ENCODE results near the gene CD2AP. TPM values are rescaled to one million over a fixed set of nuclear protein-coding genes. Genes with fewer than 3 reads are reported as not detected.

Gene CD2AP
- total and polyA plus RNA-seq, 2 donors (not counting 1 experiment from before 2014, with no cell fraction given), result 4.7 to 43.3 TPM

GRCh38 chr6:47598367-47598766, 120.8 kb downstream of the CD2AP start:
- H3K9me3 ChIP-seq (ENCODE audit: control extremely low read depth in 1 of 3, control insufficient read depth in 2 of 3, insufficient read depth in 1 of 3, low read length in 2 of 3), result no peaks in the 10 kb centered on the region
- no peaks in the 10 kb centered on the region for H3K27me3 ChIP-seq (replicated peaks in 1 of 4; ENCODE audit: control extremely low read depth in 1 of 4, control insufficient read depth in 3 of 4, insufficient read depth in 4 of 4, low read length in 3 of 4)
- H2AFZ ChIP-seq (ENCODE audit: insufficient read depth, low read depth, low read length, poor library complexity, severe bottlenecking), result no peak overlapping the region
- no peak overlapping the region for H3K4me3 Mint-ChIP-seq
- no peaks in the 10 kb centered on the region for H4K20me1 ChIP-seq (ENCODE audit: control insufficient read depth, insufficient read depth, low read length, poor library complexity, severe bottlenecking)
- ChIA-PET CTCF (no interaction called here), POLR2A (no interaction called here)
- no peak overlapping the region for H3K27ac ChIP-seq (ENCODE audit: low read length in 2 of 2)
- H3K27ac Mint-ChIP-seq, result no peak overlapping the region
- no peaks in the 10 kb centered on the region for H3K27me3 Mint-ChIP-seq
- peaks cover 7 to 23% of the 10 kb centered on the region in 2 experiments for H3K36me3 ChIP-seq (replicated peaks in 1 of 2; ENCODE audit: control extremely low read depth in 1 of 2, control insufficient read depth in 1 of 2, extremely low read depth in 1 of 2, insufficient read depth in 2 of 2, low read length in 1 of 2)
- TF ChIP-seq, protein P1, sequence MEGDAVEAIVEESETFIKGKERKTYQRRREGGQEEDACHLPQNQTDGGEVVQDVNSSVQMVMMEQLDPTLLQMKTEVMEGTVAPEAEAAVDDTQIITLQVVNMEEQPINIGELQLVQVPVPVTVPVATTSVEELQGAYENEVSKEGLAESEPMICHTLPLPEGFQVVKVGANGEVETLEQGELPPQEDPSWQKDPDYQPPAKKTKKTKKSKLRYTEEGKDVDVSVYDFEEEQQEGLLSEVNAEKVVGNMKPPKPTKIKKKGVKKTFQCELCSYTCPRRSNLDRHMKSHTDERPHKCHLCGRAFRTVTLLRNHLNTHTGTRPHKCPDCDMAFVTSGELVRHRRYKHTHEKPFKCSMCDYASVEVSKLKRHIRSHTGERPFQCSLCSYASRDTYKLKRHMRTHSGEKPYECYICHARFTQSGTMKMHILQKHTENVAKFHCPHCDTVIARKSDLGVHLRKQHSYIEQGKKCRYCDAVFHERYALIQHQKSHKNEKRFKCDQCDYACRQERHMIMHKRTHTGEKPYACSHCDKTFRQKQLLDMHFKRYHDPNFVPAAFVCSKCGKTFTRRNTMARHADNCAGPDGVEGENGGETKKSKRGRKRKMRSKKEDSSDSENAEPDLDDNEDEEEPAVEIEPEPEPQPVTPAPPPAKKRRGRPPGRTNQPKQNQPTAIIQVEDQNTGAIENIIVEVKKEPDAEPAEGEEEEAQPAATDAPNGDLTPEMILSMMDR (IDR thresholded peaks at IDR 0.05), result no peak
- TF ChIP-seq EZH2 (IDR thresholded peaks at IDR 0.05; ENCODE audit: borderline replicate concordance, insufficient read depth, low read depth, low read length, poor library complexity, severe bottlenecking), result no peak
- H3K9me3 Mint-ChIP-seq (ENCODE audit: insufficient read depth), result no peaks in the 10 kb centered on the region
- DNase-seq, result no peak
- WGBS (ENCODE audit: insufficient coverage), result 75% methylated on average over 1 of the region's 4 CpGs
- intact Hi-C loops (cut with micrococcal nuclease), result no loop called here
- H3K9ac ChIP-seq (ENCODE audit: low read length), result no peak overlapping the region
- H3K79me2 ChIP-seq (ENCODE audit: control insufficient read depth, insufficient read depth, low read length), result no peaks in the 10 kb centered on the region
- ATAC-seq (ENCODE audit: low read depth), result no peak
- H3K4me2 ChIP-seq (replicated peaks; ENCODE audit: low read depth, low read length, poor library complexity, severe bottlenecking), result no peak overlapping the region
- no peaks in the 10 kb centered on the region for H3K4me1 ChIP-seq (ENCODE audit: control insufficient read depth in 2 of 2, insufficient read depth in 2 of 2, low read length in 2 of 2)
- H3K4me3 ChIP-seq (ENCODE audit: control extremely low read depth in 1 of 5, extremely low read depth in 1 of 5, insufficient read depth in 1 of 5, low read depth in 2 of 5, low read length in 4 of 5), result no peak overlapping the region
- H3K4me1 Mint-ChIP-seq, result no peaks in the 10 kb centered on the region

DNA sequence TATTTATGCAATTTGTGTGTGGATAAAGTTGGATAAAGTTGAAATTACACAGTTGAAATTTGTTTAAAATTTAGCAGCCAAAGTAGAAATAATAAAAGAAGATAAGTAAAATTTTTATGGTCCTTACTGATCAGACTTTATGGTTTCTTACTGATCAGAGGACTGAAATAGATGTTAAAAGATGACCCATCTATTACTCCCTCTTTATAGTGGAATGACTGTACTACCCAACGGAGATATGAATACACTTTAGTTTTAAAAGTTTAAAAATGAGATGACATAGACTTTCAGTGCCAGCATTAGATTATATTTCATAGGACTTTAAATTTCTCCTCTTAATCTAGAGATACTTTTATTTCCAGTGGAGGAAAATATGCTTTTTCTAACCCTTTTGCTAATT, 121.9 kb downstream of the CD2AP start:
- CTCF ChIA-PET, result no interaction called here
- Mint-ChIP-seq H3K9me3 (ENCODE audit: insufficient read depth) (no peaks in the 10 kb centered on the region), H3K4me1 (no peaks in the 10 kb centered on the region), H3K4me3 (no peak overlapping the region), H3K27ac (no peak overlapping the region), H3K27me3 (no peaks in the 10 kb centered on the region)
- no peaks in the 10 kb centered on the region for H3K79me2 ChIP-seq (ENCODE audit: control insufficient read depth, insufficient read depth, low read length)
- no peaks in the 10 kb centered on the region for H3K27me3 ChIP-seq (replicated peaks in 1 of 4; ENCODE audit: control extremely low read depth in 1 of 4, control insufficient read depth in 3 of 4, insufficient read depth in 4 of 4, low read length in 3 of 4)
- H2AFZ ChIP-seq (ENCODE audit: insufficient read depth, low read depth, low read length, poor library complexity, severe bottlenecking), result no peak overlapping the region
- POLR2A ChIA-PET, result no interaction called here
- peaks cover 6 to 23% of the 10 kb centered on the region in 2 experiments for H3K36me3 ChIP-seq (replicated peaks in 1 of 2; ENCODE audit: control extremely low read depth in 1 of 2, control insufficient read depth in 1 of 2, extremely low read depth in 1 of 2, insufficient read depth in 2 of 2, low read length in 1 of 2)
- intact Hi-C loops (cut with micrococcal nuclease), result no loop called here
- no peaks in the 10 kb centered on the region for H3K4me1 ChIP-seq (ENCODE audit: control insufficient read depth in 2 of 2, insufficient read depth in 2 of 2, low read length in 2 of 2)
- WGBS (ENCODE audit: insufficient coverage), result no CpG with 5 or more reads among the region's 1 CpG
- ATAC-seq (ENCODE audit: low read depth), result no peak
- DNase-seq, result no peak
- no peaks in the 10 kb centered on the region for H4K20me1 ChIP-seq (ENCODE audit: control insufficient read depth, insufficient read depth, low read length, poor library complexity, severe bottlenecking)
- no peaks in the 10 kb centered on the region for H3K9me3 ChIP-seq (ENCODE audit: control extremely low read depth in 1 of 3, control insufficient read depth in 2 of 3, insufficient read depth in 1 of 3, low read length in 2 of 3)
- H3K4me3 ChIP-seq (ENCODE audit: control extremely low read depth in 1 of 5, extremely low read depth in 1 of 5, insufficient read depth in 1 of 5, low read depth in 2 of 5, low read length in 4 of 5), result no peak overlapping the region
- no peak overlapping the region for H3K9ac ChIP-seq (ENCODE audit: low read length)
- H3K27ac ChIP-seq (ENCODE audit: low read length in 2 of 2), result no peak overlapping the region
- H3K4me2 ChIP-seq (replicated peaks; ENCODE audit: low read depth, low read length, poor library complexity, severe bottlenecking), result no peak overlapping the region
- TF ChIP-seq, protein P1 (IDR thresholded peaks at IDR 0.05), result no peak
- no peak for TF ChIP-seq EZH2 (IDR thresholded peaks at IDR 0.05; ENCODE audit: borderline replicate concordance, insufficient read depth, low read depth, low read length, poor library complexity, severe bottlenecking)

All from B cell (primary cell).